Memory B cell (primary cell): ENCODE data around the gene RARRES2.

Experiments used
- ATAC-seq: fragments of 150-1000 bp; cut with Tn5 transposase; 2 replicates; pipeline ENCODE4 v1.10.0; 2021; ENCODE audit warnings: low read depth, mild to moderate bottlenecking, moderate library complexity
- DNase-seq, 2 donors: peaks; one replicate each; pipeline ENCODE4 v3.0.0; 2022; ENCODE audit warnings: low spot score in 2 of 2
- H3K27ac Mint-ChIP-seq: one replicate; pipeline ENCODE4 v1.8.0; 2022; ENCODE audit warnings: mild to moderate bottlenecking, moderate library complexity, mixed read lengths
- H3K27me3 Mint-ChIP-seq: one replicate; pipeline ENCODE4 v1.8.0; 2022; ENCODE audit warnings: mixed read lengths
- H3K36me3 Mint-ChIP-seq: one replicate; pipeline ENCODE4 v1.8.0; 2022; ENCODE audit warnings: mild to moderate bottlenecking, mixed read lengths
- H3K4me1 Mint-ChIP-seq: one replicate; pipeline ENCODE4 v1.8.0; 2022; ENCODE audit warnings: mixed read lengths
- H3K4me3 Mint-ChIP-seq: one replicate; pipeline ENCODE4 v1.8.0; 2022; ENCODE audit warnings: mild to moderate bottlenecking, moderate library complexity, mixed read lengths
- H3K9me3 Mint-ChIP-seq: one replicate; pipeline ENCODE4 v1.8.0; 2022; ENCODE audit warnings: mixed read lengths

The RARRES2 gene

GRCh38 chr7:150361402-150361801 is 20.0 kb upstream of the RARRES2 start:
- Mint-ChIP-seq H3K27me3 (peaks cover 3% of the 10 kb centered on the region), H3K27ac (no peak overlapping the region), H3K4me3 (no peak overlapping the region), H3K9me3 (no peaks in the 10 kb centered on the region), H3K4me1 (peaks cover 39% of the 10 kb centered on the region), H3K36me3 (no peaks in the 10 kb centered on the region)
- DNase-seq: no peak
- no peak for ATAC-seq

GRCh38 chr7:150360363-150361058 is 19.1 kb upstream of the RARRES2 start:
- H3K27me3 Mint-ChIP-seq: peaks cover 3% of the 10 kb centered on the region
- H3K9me3 Mint-ChIP-seq: no peaks in the 10 kb centered on the region
- peaks cover 30% of the 10 kb centered on the region for H3K4me1 Mint-ChIP-seq
- H3K27ac Mint-ChIP-seq: peak overlapping the region; percentile 93
- no peaks in the 10 kb centered on the region for H3K36me3 Mint-ChIP-seq
- no peak overlapping the region for H3K4me3 Mint-ChIP-seq
- DNase-seq (no peak), ATAC-seq (no peak)

- H3K9me3 Mint-ChIP-seq: no peaks in the 10 kb centered on the region
- no peaks in the 10 kb centered on the region for H3K36me3 Mint-ChIP-seq
- no peak overlapping the region for H3K4me3 Mint-ChIP-seq
- peak overlapping the region; percentile 93 for H3K27ac Mint-ChIP-seq
- no peak for ATAC-seq
- H3K27me3 Mint-ChIP-seq: peaks cover 3% of the 10 kb centered on the region
- no peak for DNase-seq
- H3K4me1 Mint-ChIP-seq: peaks cover 29% of the 10 kb centered on the region
Measured at GRCh38 chr7:150359622-150360362, 18.4 kb upstream of the RARRES2 start.

GRCh38 chr7:150358988-150359621 is 17.7 kb upstream of the RARRES2 start:
- no peak for ATAC-seq
- Mint-ChIP-seq H3K36me3 (no peaks in the 10 kb centered on the region), H3K27me3 (peaks cover 3% of the 10 kb centered on the region), H3K27ac (peak overlapping the region; percentile 93), H3K9me3 (no peaks in the 10 kb centered on the region), H3K4me1 (peaks cover 26% of the 10 kb centered on the region), H3K4me3 (no peak overlapping the region)
- DNase-seq: no peak

- H3K27ac Mint-ChIP-seq: peak overlapping the region; percentile 93
- H3K4me1 Mint-ChIP-seq: peaks cover 22% of the 10 kb centered on the region
- H3K27me3 Mint-ChIP-seq: peaks cover 3% of the 10 kb centered on the region
- H3K36me3 Mint-ChIP-seq: no peaks in the 10 kb centered on the region
- no peak for DNase-seq
- no peaks in the 10 kb centered on the region for H3K9me3 Mint-ChIP-seq
- ATAC-seq: no peak
- H3K4me3 Mint-ChIP-seq: no peak overlapping the region
Measured at GRCh38 chr7:150358433-150358832, 17.0 kb upstream of the RARRES2 start.

GRCh38 chr7:150357771-150358427 is 16.5 kb upstream of the RARRES2 start:
- no peak for ATAC-seq
- Mint-ChIP-seq H3K27ac (peak overlapping the region; percentile 93), H3K36me3 (no peaks in the 10 kb centered on the region), H3K4me3 (no peak overlapping the region), H3K4me1 (peaks cover 19% of the 10 kb centered on the region), H3K9me3 (no peaks in the 10 kb centered on the region), H3K27me3 (peaks cover 3% of the 10 kb centered on the region)
- no peak for DNase-seq

GRCh38 chr7:150357270-150357669 is 15.8 kb upstream of the RARRES2 start:
- H3K4me3 Mint-ChIP-seq: peak overlapping the region; percentile 21
- no peaks in the 10 kb centered on the region for H3K9me3 Mint-ChIP-seq
- peak overlapping the region; percentile 74 for H3K27ac Mint-ChIP-seq
- H3K27me3 Mint-ChIP-seq: peaks cover 3% of the 10 kb centered on the region
- peak; percentile 83 for ATAC-seq
- H3K4me1 Mint-ChIP-seq: peaks cover 19% of the 10 kb centered on the region
- no peak for DNase-seq
- no peaks in the 10 kb centered on the region for H3K36me3 Mint-ChIP-seq

- no peaks in the 10 kb centered on the region for H3K9me3 Mint-ChIP-seq
- peaks cover 3% of the 10 kb centered on the region for H3K27me3 Mint-ChIP-seq
- no peak for DNase-seq
- H3K4me1 Mint-ChIP-seq: peaks cover 19% of the 10 kb centered on the region
- no peak overlapping the region for H3K27ac Mint-ChIP-seq
- no peak overlapping the region for H3K4me3 Mint-ChIP-seq
- ATAC-seq: peak; percentile 53
- no peaks in the 10 kb centered on the region for H3K36me3 Mint-ChIP-seq
Measured at GRCh38 chr7:150356265-150356897, 15.0 kb upstream of the RARRES2 start.

GRCh38 chr7:150355666-150356059 is 14.2 kb upstream of the RARRES2 start:
- Mint-ChIP-seq H3K27ac (no peak overlapping the region), H3K4me1 (peaks cover 19% of the 10 kb centered on the region), H3K27me3 (peaks cover 3% of the 10 kb centered on the region), H3K4me3 (no peak overlapping the region), H3K9me3 (no peaks in the 10 kb centered on the region), H3K36me3 (no peaks in the 10 kb centered on the region)
- DNase-seq: no peak
- no peak for ATAC-seq

GRCh38 chr7:150351587-150352194 is 10.3 kb upstream of the RARRES2 start:
- ATAC-seq (no peak), DNase-seq (no peak)
- peaks cover 2% of the 10 kb centered on the region for H3K36me3 Mint-ChIP-seq
- H3K4me3 Mint-ChIP-seq: no peak overlapping the region
- H3K4me1 Mint-ChIP-seq: no peaks in the 10 kb centered on the region
- peaks cover 1% of the 10 kb centered on the region for H3K27me3 Mint-ChIP-seq
- H3K9me3 Mint-ChIP-seq: peaks cover 2% of the 10 kb centered on the region
- H3K27ac Mint-ChIP-seq: no peak overlapping the region

- Mint-ChIP-seq H3K27ac (no peak overlapping the region), H3K4me3 (no peak overlapping the region), H3K27me3 (peaks cover 15% of the 10 kb centered on the region), H3K4me1 (no peaks in the 10 kb centered on the region), H3K36me3 (peaks cover 13% of the 10 kb centered on the region), H3K9me3 (peaks cover 5% of the 10 kb centered on the region)
- DNase-seq (no peak), ATAC-seq (no peak)
Measured at GRCh38 chr7:150346922-150347321, 5.5 kb upstream of the RARRES2 start.

- Mint-ChIP-seq H3K27ac (no peak overlapping the region), H3K27me3 (peaks cover 25% of the 10 kb centered on the region), H3K4me3 (no peak overlapping the region), H3K4me1 (peaks cover 6% of the 10 kb centered on the region), H3K36me3 (peaks cover 15% of the 10 kb centered on the region), H3K9me3 (peaks cover 5% of the 10 kb centered on the region)
- DNase-seq: no peak
- no peak for ATAC-seq
Measured at GRCh38 chr7:150345012-150345411, 3.6 kb upstream of the RARRES2 start.

GRCh38 chr7:150344299-150344698 is 2.9 kb upstream of the RARRES2 start:
- peaks cover 5% of the 10 kb centered on the region for H3K9me3 Mint-ChIP-seq
- peaks cover 18% of the 10 kb centered on the region for H3K36me3 Mint-ChIP-seq
- no peak for DNase-seq
- H3K27me3 Mint-ChIP-seq: peaks cover 25% of the 10 kb centered on the region
- ATAC-seq: no peak
- H3K4me3 Mint-ChIP-seq: no peak overlapping the region
- peaks cover 9% of the 10 kb centered on the region for H3K4me1 Mint-ChIP-seq
- H3K27ac Mint-ChIP-seq: no peak overlapping the region
